HEK293T (cell line): ENCODE results near the gene GSTT2B.
A peak's percentile ranks its signal among the peaks of the same experiment; 100 is the strongest.
"Not testable (repeated sequence)": the region's sequence is repeated elsewhere in the genome, so short reads cannot be mapped to it uniquely, and the experiment has no call there.

Experiments
- CTCF ChIA-PET: fragments of 350-600 bp; formaldehyde crosslinking; extraction: SDS; loops from one replicate; lab custom pipeline; 2021; ENCODE audit warnings: antibody characterized with exemption, inconsistent platforms; lab: Yijun Ruan, JAX
- POLR2A ChIA-PET: fragments of 350-600 bp; formaldehyde crosslinking; extraction: SDS; loops from one replicate; lab custom pipeline; 2020; ENCODE audit warnings: antibody characterized with exemption, inconsistent platforms; lab: Yijun Ruan, JAX
- DNase-seq: peaks from one replicate; pipeline ENCODE4 v3.0.0; 2012; ENCODE audit warnings: mixed read lengths; ENCODE audit errors: extremely low spot score
- ARNT ChIP-seq: fragments of 450-650 bp; IDR thresholded peaks from 2 replicates; pipeline ENCODE4 v1.6.1; 2017; ENCODE audit warnings: mild to moderate bottlenecking
- BHLHE40 ChIP-seq: fragments of 450-650 bp; IDR thresholded peaks from 2 replicates; pipeline ENCODE4 v1.6.1; 2016; ENCODE audit warnings: mild to moderate bottlenecking, moderate library complexity, borderline replicate concordance
- CTBP1 ChIP-seq: fragments of 450-650 bp; IDR thresholded peaks from 2 replicates; pipeline ENCODE4 v1.6.1; 2016; ENCODE audit warnings: borderline replicate concordance
- FOXM1 ChIP-seq: fragments of 450-650 bp; IDR thresholded peaks from 2 replicates; pipeline ENCODE4 v1.6.1; 2017; ENCODE audit warnings: mild to moderate bottlenecking, borderline replicate concordance
- HDGF ChIP-seq: fragments of 450-650 bp; IDR thresholded peaks from 2 replicates; pipeline ENCODE4 v1.6.1; 2017; ENCODE audit warnings: antibody characterized with exemption, borderline replicate concordance
- L3MBTL2 ChIP-seq: fragments of 450-650 bp; conservative IDR thresholded peaks from 2 replicates; pipeline ENCODE4 v1.6.1; 2016; ENCODE audit warnings: mild to moderate bottlenecking
- SP1 ChIP-seq: fragments of 450-650 bp; IDR thresholded peaks from 2 replicates; pipeline ENCODE4 v1.6.1; 2017
- SUZ12 ChIP-seq: fragments of 450-650 bp; IDR thresholded peaks from 2 replicates; pipeline ENCODE4 v1.6.1; 2016; ENCODE audit warnings: mild to moderate bottlenecking
- TARDBP ChIP-seq: fragments of 450-650 bp; IDR thresholded peaks from 2 replicates; pipeline ENCODE4 v1.6.1; 2016
- ZNF384 ChIP-seq: fragments of 450-650 bp; IDR thresholded peaks from 2 replicates; pipeline ENCODE4 v1.6.1; 2016
- TF ChIP-seq, protein P1 (sequence below): fragments of 450-650 bp; IDR thresholded peaks from 2 replicates; pipeline ENCODE4 v1.6.1; 2016

GSTT2B gene

DNA sequence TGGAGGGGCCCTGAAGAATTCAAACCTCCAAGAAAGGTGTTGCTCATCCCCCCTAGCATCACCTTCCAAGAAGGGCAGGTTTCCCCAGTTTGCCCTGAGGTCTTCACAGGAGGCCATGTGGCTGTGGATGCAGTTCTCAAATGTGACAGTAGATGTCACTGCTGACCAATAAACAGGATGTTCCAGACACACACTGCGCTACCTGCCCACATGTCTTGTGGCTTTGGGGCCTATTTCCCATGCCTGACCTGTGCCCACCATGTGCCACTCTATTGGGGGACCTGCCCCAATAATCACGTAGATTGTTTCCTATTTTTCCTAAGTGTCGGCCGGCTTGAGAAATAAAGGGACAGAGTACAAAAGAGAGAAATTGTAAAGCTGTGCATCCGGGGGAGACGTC, 23.4 kb upstream of the GSTT2B start:
- no peak for TF ChIP-seq HDGF
- peak; percentile 20; the same call in 1 of the 2 replicates for TF ChIP-seq L3MBTL2
- DNase-seq: peak; percentile 70
- CTCF ChIA-PET: interaction anchor here (0.7 kb wide), 1 partner anchor 190 kb away, joined by 3 read pairs; no protein-coding TSS in a partner anchor
- POLR2A ChIA-PET: no interaction called here

DNA sequence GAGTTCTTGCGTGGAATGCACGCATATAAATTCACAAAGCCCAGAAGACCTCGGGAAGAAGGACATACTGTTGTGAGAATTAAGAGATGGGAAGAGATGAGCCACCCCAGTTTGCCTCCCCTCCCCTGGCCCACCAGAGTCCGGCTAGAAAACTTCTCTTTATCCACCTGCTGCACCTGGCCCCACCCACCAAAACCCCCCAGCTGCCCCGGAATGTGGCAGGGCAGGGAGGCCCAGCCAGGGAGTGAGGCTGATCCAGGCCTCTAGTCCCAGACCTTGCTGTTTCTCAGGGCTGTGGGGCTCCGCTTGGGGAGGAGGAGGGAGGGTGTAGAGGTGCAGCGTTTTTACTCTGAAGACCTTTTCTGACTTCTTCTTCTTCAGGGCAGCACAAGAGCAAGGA, 19.6 kb upstream of the GSTT2B start:
- DNase-seq, CTCF ChIA-PET, POLR2A ChIA-PET: not testable (repeated sequence)

DNA sequence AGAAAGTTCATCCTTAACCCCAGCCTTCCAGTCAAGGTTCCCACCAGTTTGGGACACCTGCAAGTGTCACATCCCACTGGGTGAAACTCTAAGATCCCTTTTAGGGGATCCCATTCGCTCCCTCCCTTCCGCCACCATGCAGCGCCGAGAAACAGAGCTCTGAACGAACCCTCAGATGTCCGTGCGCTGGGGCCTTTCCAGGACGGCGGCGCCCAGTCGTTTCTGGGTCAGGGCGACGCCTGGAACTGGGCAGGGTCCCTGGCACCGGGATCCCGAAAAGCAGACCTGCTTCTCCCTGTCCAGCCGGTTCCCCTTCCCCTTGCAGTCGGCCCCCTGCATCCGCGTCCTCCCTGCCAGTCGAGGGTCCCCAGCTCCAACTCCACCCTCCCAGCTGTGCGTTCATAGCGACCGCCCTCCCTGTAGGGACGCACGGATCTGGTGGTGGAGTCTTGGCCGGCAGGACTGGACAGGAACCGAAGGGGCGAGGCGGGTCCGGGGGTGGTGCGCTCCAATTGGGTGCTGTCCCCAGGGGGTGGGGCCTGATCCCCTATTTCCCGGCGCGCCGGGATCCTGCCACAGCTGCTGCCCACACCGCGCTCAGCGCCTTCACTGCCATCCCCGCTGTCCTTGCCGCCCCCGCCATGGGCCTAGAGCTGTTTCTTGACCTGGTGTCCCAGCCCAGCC, 18.7 kb upstream of the GSTT2B start, which contains the start of gene GSTT2:
Gene GSTT2 (plus strand): TSS at position 578 of the 684 bp plus-strand sequence.
- CTCF ChIA-PET, POLR2A ChIA-PET, DNase-seq: not testable (repeated sequence)

DNA sequence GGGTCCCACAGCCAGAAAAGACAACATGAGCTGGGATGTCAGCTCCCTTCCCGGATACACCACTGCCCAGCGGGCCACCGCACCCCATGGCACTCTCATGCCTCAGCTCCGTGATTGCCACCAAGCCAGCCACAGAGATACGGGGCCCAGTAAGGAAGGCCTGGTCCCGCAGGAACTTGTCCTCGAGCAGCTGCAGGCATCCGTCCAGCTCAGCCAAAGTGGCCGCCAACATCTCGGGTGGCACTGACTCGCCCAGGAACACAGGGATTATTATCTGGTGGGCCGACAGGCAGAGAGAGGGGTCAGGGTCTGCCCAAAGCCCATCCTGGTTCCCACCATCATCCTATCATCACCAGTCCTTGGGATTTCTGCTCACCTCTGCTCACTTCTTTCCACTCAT, 16.3 kb upstream of the GSTT2B start:
- POLR2A ChIA-PET, CTCF ChIA-PET, DNase-seq: not testable (repeated sequence)

DNA sequence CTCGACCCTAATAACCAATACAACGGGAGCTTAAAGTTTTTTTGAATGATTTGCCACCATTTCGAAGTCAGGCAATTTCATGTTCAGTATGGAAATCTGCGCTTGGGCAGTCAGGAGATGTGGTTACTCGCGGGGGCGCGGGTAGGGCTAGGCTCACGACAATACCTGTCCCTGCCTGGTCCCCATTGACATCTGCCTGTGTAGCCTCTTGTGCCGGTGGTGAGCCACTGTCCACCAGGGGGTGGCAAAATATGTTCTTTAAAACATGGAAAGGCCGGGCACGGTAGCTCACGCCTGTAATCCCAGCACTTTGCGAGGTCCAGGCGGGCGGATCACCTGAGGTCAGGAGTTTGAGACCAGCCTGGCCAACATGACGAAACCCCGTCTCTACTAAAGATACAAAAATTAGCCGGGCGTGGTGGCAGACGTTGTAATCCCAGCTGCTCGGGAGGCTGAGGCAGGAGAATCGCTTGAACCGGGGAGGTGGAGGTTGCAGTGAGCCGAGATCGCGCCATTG, 13.9 kb upstream of the GSTT2B start:
- CTCF ChIA-PET, POLR2A ChIA-PET, DNase-seq: not testable (repeated sequence)

DNA sequence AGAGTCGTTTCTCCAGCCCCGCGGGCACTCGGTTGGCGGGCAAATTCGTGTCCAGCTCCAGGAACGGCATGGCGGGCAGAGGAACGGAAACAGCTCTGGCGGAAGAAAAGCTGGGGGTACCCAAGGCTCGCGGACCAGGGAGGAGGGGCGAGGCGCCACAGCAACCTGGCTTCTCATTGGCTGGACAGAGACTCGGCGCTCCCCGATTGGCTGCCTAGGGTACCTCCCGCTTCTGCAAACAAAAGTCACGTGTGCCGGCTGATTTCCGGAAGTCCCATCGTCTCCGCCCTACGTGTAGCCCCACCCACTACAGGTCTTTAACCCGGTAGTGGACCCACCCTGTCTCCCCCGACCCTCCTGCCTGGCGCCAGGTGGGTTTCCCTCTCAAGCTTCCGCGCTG, 13.3 kb upstream of the GSTT2B start, which contains the start of gene DDT:
Gene DDT (minus strand): TSS at position 97 of the 400 bp plus-strand sequence. CDS start 27 bp downstream, at position 70.
- POLR2A ChIA-PET, CTCF ChIA-PET, DNase-seq: not testable (repeated sequence)

DNA sequence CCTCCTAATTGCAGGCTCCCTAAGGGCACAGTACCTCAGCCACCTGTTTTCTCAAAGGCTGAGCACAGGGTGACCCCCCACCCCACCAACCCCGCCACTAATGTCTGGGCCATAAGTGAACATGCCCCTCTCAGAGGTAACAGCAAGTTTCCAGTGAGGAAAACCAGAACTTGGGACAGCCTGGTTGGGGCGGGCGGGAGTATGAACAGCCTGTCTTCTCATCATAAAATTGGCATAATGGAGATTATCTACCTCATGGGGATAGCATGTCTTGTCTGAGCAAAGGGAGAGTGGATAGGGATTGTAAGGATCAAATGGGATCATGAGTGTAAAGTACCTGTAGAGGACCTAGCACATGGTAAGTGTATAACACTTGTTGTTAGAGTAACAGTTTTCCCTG, 10.9 kb upstream of the GSTT2B start:
- POLR2A ChIA-PET: interaction anchor here (0.6 to 1.5 kb wide), 3 partner anchors 58 to 205 kb away, joined by 3 to 6 read pairs (median 3); partner anchors contain the start of gene MIF
- CTCF ChIA-PET, DNase-seq: not testable (repeated sequence)

DNA sequence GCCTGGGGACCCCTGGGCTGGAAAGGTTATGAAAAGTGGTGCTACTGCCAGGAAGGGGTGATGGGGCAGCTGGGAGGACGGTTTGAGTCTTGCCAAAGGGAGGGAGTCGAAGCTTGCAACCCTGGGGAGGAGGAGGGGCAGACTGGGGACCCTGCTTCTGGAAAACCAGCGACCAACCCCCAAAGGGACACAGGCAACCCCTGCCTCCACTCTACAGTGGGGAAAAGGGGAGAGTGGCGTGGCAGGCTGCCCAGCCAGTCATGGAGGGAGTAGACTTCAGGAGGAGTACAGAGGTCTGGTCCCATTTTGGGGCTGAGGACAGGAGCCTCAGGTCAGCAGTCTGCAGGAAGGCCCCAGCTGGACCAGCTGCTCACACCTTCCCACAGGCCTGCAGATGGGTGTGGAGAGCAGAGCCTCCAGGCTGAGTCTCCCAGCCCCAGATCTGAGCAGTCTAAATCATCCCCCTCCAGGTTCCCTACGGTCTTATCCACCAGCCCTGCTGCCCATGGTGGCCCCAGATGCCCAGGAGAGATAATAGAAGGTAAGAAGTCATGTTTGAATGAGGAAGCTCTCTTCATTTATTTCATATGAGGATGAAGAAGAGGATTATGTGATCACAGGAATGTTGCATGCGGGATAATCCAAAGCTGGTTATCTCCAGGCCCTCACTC, 10.0 kb upstream of the GSTT2B start:
- ChIA-PET POLR2A (interaction anchor here (0.6 to 1.5 kb wide), 3 partner anchors 57 to 204 kb away, joined by 3 to 6 read pairs (median 3); partner anchors contain the start of gene MIF), CTCF (no interaction called here)
- no peak for TF ChIP-seq SUZ12
- no peak for DNase-seq

DNA sequence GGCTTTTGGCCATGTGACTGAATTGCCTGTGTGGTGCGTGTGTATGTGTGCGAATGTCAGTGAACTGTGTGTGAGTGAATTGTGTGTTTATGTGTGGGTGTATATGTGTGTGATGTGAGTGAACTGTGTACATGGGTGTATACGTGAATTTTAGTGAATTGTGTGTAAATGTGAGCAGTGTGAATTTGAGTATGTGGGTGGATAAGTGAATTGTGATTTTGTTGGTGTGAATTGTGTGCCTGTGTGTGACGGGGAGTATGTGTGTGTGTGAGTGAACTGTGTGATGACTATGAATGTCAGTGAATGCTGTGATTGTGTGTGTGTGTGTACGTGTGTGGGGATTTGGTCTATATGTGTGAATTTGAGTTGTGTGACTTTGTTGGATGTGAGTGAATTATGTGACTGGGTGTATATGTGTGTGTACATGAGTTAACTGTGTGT, 9.2 kb upstream of the GSTT2B start:
- TF ChIP-seq TARDBP: peak; percentile 100
- no peak for TF ChIP-seq L3MBTL2
- no peak for TF ChIP-seq FOXM1
- POLR2A ChIA-PET: no interaction called here
- DNase-seq: no peak
- CTCF ChIA-PET: no interaction called here

DNA sequence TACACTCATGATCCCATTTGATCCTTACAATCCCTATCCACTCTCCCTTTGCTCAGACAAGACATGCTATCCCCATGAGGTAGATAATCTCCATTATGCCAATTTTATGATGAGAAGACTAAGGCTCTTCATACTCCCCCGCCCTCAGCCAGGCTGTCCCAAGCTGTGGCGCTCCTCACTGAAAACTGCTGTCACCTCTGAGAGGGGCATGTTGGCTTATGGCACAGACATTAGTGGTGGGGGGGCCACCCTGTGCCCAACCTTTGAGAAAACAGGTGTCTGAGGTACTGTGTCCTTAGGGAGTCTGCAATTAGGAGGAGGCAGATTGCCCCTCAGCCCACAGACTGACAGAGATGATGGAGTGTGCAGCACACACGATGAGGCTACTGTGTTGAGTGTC, 8.1 kb upstream of the GSTT2B start:
- ChIA-PET CTCF (no interaction called here), POLR2A (no interaction called here)
- no peak for DNase-seq
- TF ChIP-seq TARDBP: no peak
- no peak for TF ChIP-seq ZNF384
- TF ChIP-seq ARNT: no peak
- TF ChIP-seq HDGF: no peak
- TF ChIP-seq L3MBTL2: no peak
- TF ChIP-seq CTBP1: no peak
- no peak for TF ChIP-seq BHLHE40
- TF ChIP-seq SP1: no peak
- no peak for TF ChIP-seq SUZ12
- TF ChIP-seq, protein P1, sequence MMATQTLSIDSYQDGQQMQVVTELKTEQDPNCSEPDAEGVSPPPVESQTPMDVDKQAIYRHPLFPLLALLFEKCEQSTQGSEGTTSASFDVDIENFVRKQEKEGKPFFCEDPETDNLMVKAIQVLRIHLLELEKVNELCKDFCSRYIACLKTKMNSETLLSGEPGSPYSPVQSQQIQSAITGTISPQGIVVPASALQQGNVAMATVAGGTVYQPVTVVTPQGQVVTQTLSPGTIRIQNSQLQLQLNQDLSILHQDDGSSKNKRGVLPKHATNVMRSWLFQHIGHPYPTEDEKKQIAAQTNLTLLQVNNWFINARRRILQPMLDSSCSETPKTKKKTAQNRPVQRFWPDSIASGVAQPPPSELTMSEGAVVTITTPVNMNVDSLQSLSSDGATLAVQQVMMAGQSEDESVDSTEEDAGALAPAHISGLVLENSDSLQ: no peak

DNA sequence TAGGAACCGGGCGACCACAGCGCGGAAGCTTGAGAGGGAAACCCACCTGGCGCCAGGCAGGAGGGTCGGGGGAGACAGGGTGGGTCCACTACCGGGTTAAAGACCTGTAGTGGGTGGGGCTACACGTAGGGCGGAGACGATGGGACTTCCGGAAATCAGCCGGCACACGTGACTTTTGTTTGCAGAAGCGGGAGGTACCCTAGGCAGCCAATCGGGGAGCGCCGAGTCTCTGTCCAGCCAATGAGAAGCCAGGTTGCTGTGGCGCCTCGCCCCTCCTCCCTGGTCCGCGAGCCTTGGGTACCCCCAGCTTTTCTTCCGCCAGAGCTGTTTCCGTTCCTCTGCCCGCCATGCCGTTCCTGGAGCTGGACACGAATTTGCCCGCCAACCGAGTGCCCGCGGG, 5.6 kb upstream of the GSTT2B start, which contains the start of gene DDTL:
Gene DDTL (plus strand): TSS at position 321 of the 400 bp plus-strand sequence. CDS start 27 bp downstream, at position 348.
- CTCF ChIA-PET, DNase-seq, POLR2A ChIA-PET: not testable (repeated sequence)

DNA sequence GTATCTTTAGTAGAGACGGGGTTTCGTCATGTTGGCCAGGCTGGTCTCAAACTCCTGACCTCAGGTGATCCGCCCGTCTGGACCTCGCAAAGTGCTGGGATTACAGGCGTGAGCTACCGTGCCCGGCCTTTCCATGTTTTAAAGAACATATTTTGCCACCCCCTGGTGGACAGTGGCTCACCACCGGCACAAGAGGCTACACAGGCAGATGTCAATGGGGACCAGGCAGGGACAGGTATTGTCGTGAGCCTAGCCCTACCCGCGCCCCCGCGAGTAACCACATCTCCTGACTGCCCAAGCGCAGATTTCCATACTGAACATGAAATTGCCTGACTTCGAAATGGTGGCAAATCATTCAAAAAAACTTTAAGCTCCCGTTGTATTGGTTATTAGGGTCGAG, 5.1 kb upstream of the GSTT2B start:
- DNase-seq, POLR2A ChIA-PET, CTCF ChIA-PET: not testable (repeated sequence)

DNA sequence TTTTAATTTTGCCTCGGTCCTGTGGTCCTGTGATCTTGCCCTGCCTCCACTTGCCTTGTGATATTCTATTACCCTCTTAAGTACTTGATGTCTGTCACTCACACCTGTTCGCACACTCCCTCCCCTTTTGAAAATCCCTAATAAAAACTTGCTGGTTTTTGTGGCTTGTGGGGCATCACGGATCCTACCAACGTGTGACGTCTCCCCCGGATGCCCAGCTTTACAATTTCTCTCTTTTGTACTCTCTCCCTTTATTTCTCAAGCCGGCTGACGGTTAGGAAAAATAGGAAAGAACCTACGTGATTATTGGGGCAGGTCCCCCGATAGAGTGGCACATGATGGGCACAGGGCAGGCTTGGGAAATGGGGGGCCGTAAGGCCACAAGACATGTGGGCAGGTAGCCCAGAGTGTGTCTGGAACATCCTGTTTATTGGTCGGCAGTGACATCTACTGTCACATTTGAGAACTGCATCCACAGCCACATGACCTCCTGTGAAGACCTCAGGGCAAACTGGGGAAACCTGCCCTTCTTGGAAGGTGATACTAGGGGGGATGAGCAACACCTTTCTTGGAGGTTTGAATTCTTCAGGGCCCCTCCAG, 4.6 kb downstream of the GSTT2B start:
- ChIA-PET POLR2A (interaction anchor here (1.1 kb wide), 1 partner anchor 99 kb away, joined by 3 read pairs; the partner anchor contains the start of gene SLC2A11), CTCF (interaction anchor here (0.6 to 0.7 kb wide), 3 partner anchors 71 to 99 kb away, joined by 3 to 4 read pairs (median 3); partner anchors contain the start of gene SLC2A11)
- DNase-seq: peak; percentile 71

DNA sequence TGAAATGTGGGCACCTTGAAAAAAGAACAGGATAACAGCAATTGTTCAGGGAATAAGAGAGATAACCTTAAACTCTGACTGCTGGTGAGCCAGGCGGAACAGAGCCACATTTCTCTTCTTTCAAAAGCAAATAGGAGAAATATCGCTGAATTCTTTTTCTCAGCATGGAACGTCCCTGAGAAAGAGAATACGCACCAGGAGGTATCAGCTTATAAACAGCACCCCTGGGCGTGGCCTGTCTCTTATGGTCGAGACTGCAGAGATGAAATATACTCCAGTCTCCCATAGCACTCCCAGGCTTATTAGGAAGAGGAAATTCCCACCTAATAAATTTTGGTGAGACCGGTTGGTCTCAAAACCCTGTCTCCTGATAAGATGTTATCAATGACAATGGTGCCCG, 5.1 kb downstream of the GSTT2B start:
- DNase-seq: not testable (repeated sequence)
- ChIA-PET CTCF (interaction anchor here (0.6 to 0.7 kb wide), 3 partner anchors 71 to 98 kb away, joined by 3 to 4 read pairs (median 3); partner anchors contain the start of gene SLC2A11), POLR2A (interaction anchor here (1.1 kb wide), 1 partner anchor 98 kb away, joined by 3 read pairs; the partner anchor contains the start of gene SLC2A11)
